Epithelial cell of esophagus (primary cell): ENCODE data around the gene WIZ.

Source experiments
- DNase-seq: peaks from one replicate; pipeline ENCODE4 v3.0.0; 2010; ENCODE audit warnings: low read depth
- H3K4me3 ChIP-seq: 2 replicates; pipeline ENCODE4 v1.5.1; 2011; ENCODE audit warnings: mild to moderate bottlenecking, low read length, control low read depth
- CTCF ChIP-seq: IDR thresholded peaks from 2 replicates; pipeline ENCODE4 v1.5.1; 2011; ENCODE audit warnings: low read depth, mild to moderate bottlenecking, low read length, control low read depth, inconsistent platforms; ENCODE audit not compliant: insufficient read depth; ENCODE audit errors: missing control alignments

The WIZ gene

GRCh38 chr19:15390814-15391213 lies 58.9 kb downstream of the WIZ start:
- TF ChIP-seq CTCF: no peak
- DNase-seq: no peak
- no peak overlapping the region for H3K4me3 ChIP-seq

GRCh38 chr19:15381864-15382263 lies 67.9 kb downstream of the WIZ start:
- no peak for TF ChIP-seq CTCF
- no peak overlapping the region for H3K4me3 ChIP-seq
- no peak for DNase-seq

- TF ChIP-seq CTCF: no peak
- DNase-seq: no peak
- H3K4me3 ChIP-seq: no peak overlapping the region
Measured at GRCh38 chr19:15381429-15381828, 68.3 kb downstream of the WIZ start.

GRCh38 chr19:15379999-15380647 lies 69.6 kb downstream of the WIZ start:
- TF ChIP-seq CTCF: no peak
- DNase-seq: peak; percentile 71
- H3K4me3 ChIP-seq: peak overlapping the region; percentile 54

GRCh38 chr19:15379083-15379998 lies 70.4 kb downstream of the WIZ start, which contains the start of gene AKAP8:
Gene AKAP8, minus strand, starts transcription at chr19:15379787. Its CDS starts 56 bp downstream, at chr19:15379731.
- DNase-seq: peak; percentile 99
- peak within 1 kb of the TSS; percentile 100 for H3K4me3 ChIP-seq
- no peak for TF ChIP-seq CTCF

GRCh38 chr19:15378534-15379082 lies 71.1 kb downstream of the WIZ start:
- H3K4me3 ChIP-seq: peak overlapping the region; percentile 100
- TF ChIP-seq CTCF: no peak
- peak; percentile 57 for DNase-seq
